HCT116 (cell line): ENCODE measurements around the gene OR1C1. TPM values are rescaled to one million over a fixed set of nuclear protein-coding genes. Genes with fewer than 3 reads are reported as not detected.

Source experiments
- ATAC-seq: fragments of 200-7000 bp; cut with Tn5 transposase; 2 replicates; pipeline ENCODE4 v1.9.1; 2020; ENCODE audit warnings: mild to moderate bottlenecking, moderate library complexity
- BruUV-seq: library from RNA; stranded (reverse); fragments of 400-500 nt; replicated peaks from 2 replicates; lab custom pipeline; 2021; lab: Mats Ljungman, UMichigan
- CTCF ChIA-PET: fragments of 300-600 bp; sonication (Branson Sonifier 250); formaldehyde crosslinking; loops from one replicate; lab custom pipeline; 2021; ENCODE audit warnings: antibody characterized with exemption; lab: Charles Lee
- POLR2A ChIA-PET: fragments of 300-600, 350-600 bp; sonication (Branson Sonifier 250); formaldehyde crosslinking; loops from one replicate; lab custom pipeline; 2021; ENCODE audit warnings: antibody characterized with exemption; lab: Charles Lee
- RAD21 ChIA-PET, 2 experiments: fragments of 300-600 bp; sonication (Branson Sonifier 250); formaldehyde crosslinking; loops; one replicate each; lab custom pipeline; 2023; ENCODE audit warnings: low total read pairs in 2 of 2; ENCODE audit not compliant: uncharacterized antibody in 2 of 2, unreplicated experiment in 2 of 2, low non-redundant PET in 1 of 2; lab: Charles Lee
- DNase-seq: peaks from one replicate; pipeline ENCODE4 v3.0.0-alpha.2; 2010; ENCODE audit warnings: low read depth, low spot score
- H2AFZ ChIP-seq: fragments of 200-600 bp; shearing (Covaris generic), sonication (generic); 2 replicates; pipeline ENCODE4 v1.6.1; 2017; ENCODE audit warnings: low read depth, mixed run types, mixed read lengths, antibody characterized with exemption, low read length; ENCODE audit not compliant: poor library complexity, severe bottlenecking
- H3K27ac ChIP-seq: 2 replicates; pipeline ENCODE4 v1.5.1; 2012; ENCODE audit warnings: low read depth, low read length
- H3K27me3 ChIP-seq: fragments of 200-600 bp; sonication (generic); 2 replicates; pipeline ENCODE4 v1.6.1; 2016; ENCODE audit warnings: mixed run types, low read length, mixed read lengths; ENCODE audit not compliant: insufficient read depth
- H3K36me3 ChIP-seq, 2 experiments: fragments of 200-500 bp in 1 of 2; fragments of 200-600 bp in 1 of 2; sonication (Bioruptor generic) in 1 of 2; sonication (generic) in 1 of 2; 2 replicates each; pipeline versions ENCODE4 v1.5.1 to v1.6.1; 2014 to 2016; ENCODE audit warnings: low read length in 2 of 2, inconsistent platforms in 1 of 2, mixed read lengths in 1 of 2, mixed run types in 1 of 2; ENCODE audit not compliant: insufficient read depth in 2 of 2, control insufficient read depth in 1 of 2
- H3K4me1 ChIP-seq, 2 experiments: fragments of 200-600 bp in 1 of 2; sonication (generic) in 1 of 2; 2 replicates each; pipeline versions ENCODE4 v1.5.1 to v1.6.1; 2012 to 2017; ENCODE audit warnings: low read length in 2 of 2, inconsistent platforms in 1 of 2, mild to moderate bottlenecking in 1 of 2, mixed read lengths in 1 of 2, mixed run types in 1 of 2, moderate library complexity in 1 of 2; ENCODE audit not compliant: insufficient read depth in 2 of 2, control insufficient read depth in 1 of 2
- H3K4me2 ChIP-seq: fragments of 200-600 bp; sonication (generic); 2 replicates; pipeline ENCODE4 v1.6.1; 2017; ENCODE audit warnings: mixed run types, low read length, mixed read lengths
- H3K4me3 ChIP-seq, 2 experiments: fragments of 200-600 bp in 1 of 2; sonication (generic) in 1 of 2; replicated peaks in 1 of 2; 2 replicates each; pipeline ENCODE4 v1.5.1; 2011 to 2016; ENCODE audit warnings: low read length in 2 of 2, control low read depth in 1 of 2, low read depth in 1 of 2, mild to moderate bottlenecking in 1 of 2, mixed read lengths in 1 of 2, mixed run types in 1 of 2
- H3K79me2 ChIP-seq: fragments of 200-600 bp; sonication (generic); 2 replicates; pipeline ENCODE4 v1.6.1; 2017; ENCODE audit warnings: mild to moderate bottlenecking, mixed run types, low read length, moderate library complexity, mixed read lengths; ENCODE audit not compliant: insufficient read depth
- H3K9ac ChIP-seq: fragments of 200-600 bp; sonication (generic); 2 replicates; pipeline ENCODE4 v1.6.1; 2016; ENCODE audit warnings: low read length, mixed read lengths
- H3K9me2 ChIP-seq: fragments of 200-600 bp; sonication (generic), shearing (Covaris generic); 2 replicates; pipeline ENCODE4 v1.6.1; 2017; ENCODE audit warnings: mixed run types, mild to moderate bottlenecking, moderate library complexity; ENCODE audit not compliant: insufficient read depth
- H3K9me3 ChIP-seq, 2 experiments: fragments of 200-500 bp in 1 of 2; fragments of 200-600 bp in 1 of 2; sonication (Bioruptor generic) in 1 of 2; sonication (generic) in 1 of 2; 2 replicates each; pipeline ENCODE4 v1.6.1; 2014 to 2017; ENCODE audit warnings: low read length in 2 of 2, mixed read lengths in 2 of 2, inconsistent platforms in 1 of 2, low read depth in 1 of 2, mild to moderate bottlenecking in 1 of 2, mixed run types in 1 of 2, moderate library complexity in 1 of 2; ENCODE audit not compliant: control insufficient read depth in 1 of 2, insufficient read depth in 1 of 2
- H4K20me1 ChIP-seq: fragments of 200-600 bp; sonication (generic), shearing (Covaris generic); 2 replicates; pipeline ENCODE4 v1.6.1; 2017; ENCODE audit warnings: mixed run types, mild to moderate bottlenecking, moderate library complexity; ENCODE audit not compliant: insufficient read depth
- ATF3 ChIP-seq: IDR thresholded peaks from 2 replicates; pipeline ENCODE4 v1.6.1; 2012
- CBX3 ChIP-seq: IDR thresholded peaks from 2 replicates; pipeline ENCODE4 v1.6.1; 2012; ENCODE audit warnings: low read depth
- CEBPB ChIP-seq: IDR thresholded peaks from 2 replicates; pipeline ENCODE4 v1.6.1; 2012; ENCODE audit warnings: low read depth
- EGR1 ChIP-seq: IDR thresholded peaks from 2 replicates; pipeline ENCODE4 v1.6.1; 2012; ENCODE audit warnings: low read depth
- EZH2 ChIP-seq: fragments of 200-600 bp; sonication (generic); IDR thresholded peaks from 2 replicates; pipeline ENCODE4 v1.6.1; 2017; ENCODE audit warnings: antibody characterized with exemption, mixed run types
- JUND ChIP-seq: IDR thresholded peaks from 2 replicates; pipeline ENCODE4 v1.6.1; 2012
- REST ChIP-seq: IDR thresholded peaks from 2 replicates; pipeline ENCODE4 v1.6.1; 2012; ENCODE audit warnings: low read depth
- ZBTB33 ChIP-seq: IDR thresholded peaks from 2 replicates; pipeline ENCODE4 v1.6.1; 2011; ENCODE audit warnings: mild to moderate bottlenecking, low read length, moderate library complexity; ENCODE audit not compliant: insufficient replicate concordance; ENCODE audit errors: extremely low read depth
- ZNF274 ChIP-seq: fragments of 200-500 bp; sonication (Bioruptor generic); IDR thresholded peaks from 2 replicates; pipeline ENCODE4 v1.6.1; 2014; ENCODE audit warnings: mild to moderate bottlenecking, low read depth, low read length, inconsistent platforms
- intact Hi-C: fragments of 100-400 bp; cut with micrococcal nuclease; formaldehyde crosslinking; loops from 2 replicates; pipeline ENCODE4 v1.10.0; 2022
- total RNA-seq: library from RNA; stranded (reverse); gene quantifications from one replicate; pipeline ENCODE4 v1.2.1, GENCODE V29; 2021; ENCODE audit not compliant: unreplicated experiment

Gene OR1C1
- total RNA-seq, 1 experiment from 2014 or later: not detected

GRCh38 chr1:247749870-247750269 is 10.5 kb downstream of the OR1C1 start:
- H3K9me2 ChIP-seq: no peaks in the 10 kb centered on the region
- H3K4me2 ChIP-seq: no peak overlapping the region
- no peaks in the 10 kb centered on the region for H4K20me1 ChIP-seq
- no peaks in the 10 kb centered on the region for H3K4me1 ChIP-seq
- POLR2A ChIA-PET: no interaction called here
- no peak overlapping the region for H2AFZ ChIP-seq
- no peak overlapping the region for H3K4me3 ChIP-seq
- no TSS peak for BruUV-seq
- peaks cover 0 to 14% of the 10 kb centered on the region in 2 experiments; a peak in 2 of 4 replicates for H3K9me3 ChIP-seq
- no peak for ATAC-seq
- intact Hi-C loops: no loop called here
- CTCF ChIA-PET: no interaction called here
- H3K79me2 ChIP-seq: no peaks in the 10 kb centered on the region
- TF ChIP-seq ATF3: no peak
- no peak for TF ChIP-seq CBX3
- no peak for TF ChIP-seq ZNF274
- no peak for TF ChIP-seq ZBTB33
- no peak for TF ChIP-seq CEBPB
- no peak for TF ChIP-seq JUND
- TF ChIP-seq EGR1: no peak
- TF ChIP-seq EZH2: no peak
- no peak for TF ChIP-seq REST
- no peak for DNase-seq
- no peaks in the 10 kb centered on the region for H3K27me3 ChIP-seq
- H3K36me3 ChIP-seq: no peaks in the 10 kb centered on the region
- RAD21 ChIA-PET: no interaction called here
- no peak overlapping the region for H3K27ac ChIP-seq
- H3K9ac ChIP-seq: no peak overlapping the region
